KG1 (cell line): Measurements from ENCODE around the gene STRAP.
A peak's percentile ranks its signal among the peaks of the same experiment; 100 is the strongest.
"Not testable (repeated sequence)": the region's sequence is repeated elsewhere in the genome, so short reads cannot be mapped to it uniquely, and the experiment has no call there.

Experiments used
- DNase-seq: peaks from one replicate; lab custom pipeline; 2025; lab: John Stamatoyannopoulos, UW

STRAP gene

GRCh38 chr12:15928346-15928745 is 46.2 kb downstream of the STRAP start:
- DNase-seq: no peak

GRCh38 chr12:15928870-15929571 is 46.8 kb downstream of the STRAP start:
- no peak for DNase-seq

- no peak for DNase-seq
These were observed 49.4 kb downstream of the STRAP start for GRCh38 chr12:15931590-15932053.

GRCh38 chr12:15932327-15932726 is 50.1 kb downstream of the STRAP start:
- no peak for DNase-seq

GRCh38 chr12:15932971-15933370 is 50.8 kb downstream of the STRAP start:
- DNase-seq: no peak

GRCh38 chr12:15933751-15934150 is 51.6 kb downstream of the STRAP start:
- no peak for DNase-seq

GRCh38 chr12:15936751-15937150 is 54.6 kb downstream of the STRAP start:
- DNase-seq: no peak

GRCh38 chr12:15937902-15938301 is 55.7 kb downstream of the STRAP start:
- DNase-seq: no peak

- peak; percentile 8 for DNase-seq
These were observed 56.9 kb downstream of the STRAP start for GRCh38 chr12:15939111-15939510.

- DNase-seq: no peak
These were observed 60.3 kb downstream of the STRAP start for GRCh38 chr12:15942475-15942874.

- not testable (repeated sequence) for DNase-seq
These were observed 61.3 kb downstream of the STRAP start for GRCh38 chr12:15943519-15943918.

GRCh38 chr12:15948461-15948860 is 66.3 kb downstream of the STRAP start:
- not testable (repeated sequence) for DNase-seq
